WTC11 (cell line): Measurements from ENCODE around the gene PTPN1.

Experiments used
- ATF3 ChIP-seq: sonication (generic); formaldehyde crosslinking; conservative IDR thresholded peaks from 2 replicates; pipeline ENCODE4 v1.8.1; 2022; ENCODE audit warnings: mild to moderate bottlenecking, missing genetic modification reagents
- CBFB ChIP-seq: sonication (generic); formaldehyde crosslinking; IDR thresholded peaks from 2 replicates; pipeline ENCODE4 v1.8.1; 2022; ENCODE audit warnings: mild to moderate bottlenecking, low read depth, missing genetic modification reagents
- CREB1 ChIP-seq: sonication (generic); formaldehyde crosslinking; IDR thresholded peaks from 2 replicates; pipeline ENCODE4 v1.8.0; 2023; ENCODE audit warnings: mild to moderate bottlenecking, missing genetic modification reagents
- CTCF ChIP-seq: fragments of 200-600 bp; IDR thresholded peaks from 2 replicates; pipeline ENCODE4 v1.8.0; 2022; ENCODE audit warnings: antibody characterized with exemption
- E2F5 ChIP-seq: sonication (generic); formaldehyde crosslinking; IDR thresholded peaks from 2 replicates; pipeline ENCODE4 v1.8.1; 2022; ENCODE audit warnings: mild to moderate bottlenecking, moderate library complexity, missing genetic modification reagents
- ESRRA ChIP-seq: sonication (generic); formaldehyde crosslinking; IDR thresholded peaks from 2 replicates; pipeline ENCODE4 v1.8.1; 2022; ENCODE audit warnings: mild to moderate bottlenecking, missing genetic modification reagents, borderline replicate concordance
- FOXP1 ChIP-seq: sonication (generic); formaldehyde crosslinking; IDR thresholded peaks from 2 replicates; pipeline ENCODE4 v1.8.0; 2022; ENCODE audit warnings: missing genetic modification reagents, mild to moderate bottlenecking, moderate library complexity, borderline replicate concordance
- JUN ChIP-seq: sonication (generic); formaldehyde crosslinking; IDR thresholded peaks from 2 replicates; pipeline ENCODE4 v1.8.0; 2023; ENCODE audit warnings: mild to moderate bottlenecking, missing genetic modification reagents
- MXD4 ChIP-seq: fragments of 250-450 bp; sonication (Bioruptor Pico); IDR thresholded peaks from 2 replicates; pipeline ENCODE4 v1.8.0; 2021; ENCODE audit warnings: mild to moderate bottlenecking, moderate library complexity, borderline replicate concordance
- TEAD1 ChIP-seq: sonication (generic); formaldehyde crosslinking; IDR thresholded peaks from 2 replicates; pipeline ENCODE4 v1.8.0; 2022; ENCODE audit warnings: mild to moderate bottlenecking, missing genetic modification reagents
- TP53 ChIP-seq: sonication (generic); formaldehyde crosslinking; IDR thresholded peaks from 2 replicates; pipeline ENCODE4 v1.8.1; 2023; ENCODE audit warnings: mild to moderate bottlenecking, missing genetic modification reagents
- ZNF423 ChIP-seq: fragments of 250-450 bp; sonication (Bioruptor Pico); IDR thresholded peaks from 2 replicates; pipeline ENCODE4 v2.1.2; 2022; ENCODE audit warnings: mild to moderate bottlenecking, moderate library complexity

- no peak for TF ChIP-seq CTCF
- TF ChIP-seq E2F5 (CRISPR knock-in tag): no peak
- no peak for TF ChIP-seq TP53 (CRISPR knock-in tag)
- TF ChIP-seq ATF3: no peak
- TF ChIP-seq CREB1 (CRISPR knock-in tag): no peak
- no peak for TF ChIP-seq JUN (CRISPR knock-in tag)
- TF ChIP-seq ZNF423 (CRISPR knock-in tag): no peak
- TF ChIP-seq ESRRA (CRISPR knock-in tag): no peak
- TF ChIP-seq TEAD1: no peak
- no peak for TF ChIP-seq CBFB (CRISPR knock-in tag)
- TF ChIP-seq MXD4: no peak
- no peak for TF ChIP-seq FOXP1 (CRISPR knock-in tag)
These were observed 60.0 kb downstream of the PTPN1 start for GRCh38 chr20:50569864-50570836.
